GM12878 (cell line): Measurements from ENCODE around the gene SELENOM. TPM values are rescaled to one million over a fixed set of nuclear protein-coding genes. Genes with fewer than 3 reads are reported as not detected.
A peak's percentile ranks its signal among the peaks of the same experiment; 100 is the strongest.

Source experiments
- ATAC-seq: fragments of 200-7000 bp; cut with Tn5 transposase; 3 replicates; pipeline ENCODE4 v1.9.1; 2020; ENCODE audit warnings: mild to moderate bottlenecking, moderate library complexity
- BruUV-seq: library from RNA; stranded (reverse); fragments of 400-500 nt; replicated peaks from 2 replicates; lab custom pipeline; 2021; lab: Mats Ljungman, UMichigan
- CTCF ChIA-PET: fragments of 300-600 bp; sonication (Branson Sonifier 250); formaldehyde crosslinking; extraction: SDS; loops from one replicate; lab custom pipeline; 2021; ENCODE audit warnings: inconsistent platforms; lab: Yijun Ruan, JAX
- POLR2A ChIA-PET: fragments of 350-600 bp; formaldehyde crosslinking; extraction: SDS; loops from one replicate; lab custom pipeline; 2021; ENCODE audit warnings: inconsistent platforms; lab: Charles Lee
- RAD21 ChIA-PET: fragments of 300-600 bp; sonication (Branson Sonifier 250); formaldehyde crosslinking; loops from one replicate; lab custom pipeline; 2023; ENCODE audit warnings: antibody characterized with exemption; ENCODE audit not compliant: unreplicated experiment; lab: Charles Lee
- SMC1A ChIA-PET: fragments of 300-600 bp; sonication (Branson Sonifier 250); formaldehyde crosslinking; loops from one replicate; lab custom pipeline; 2023; ENCODE audit not compliant: unreplicated experiment, uncharacterized antibody; lab: Charles Lee
- DNase-seq: peaks from one replicate; pipeline ENCODE4 v3.0.0-alpha.2; 2011; ENCODE audit warnings: low read depth, low spot score
- FAIRE-seq: peaks from 3 replicates; lab custom pipeline; 2011; peaks lifted over from hg19 to GRCh38; lab: Jason Lieb, UNC
- H2AFZ ChIP-seq: 2 replicates; pipeline ENCODE4 v1.6.0; 2011; ENCODE audit warnings: low read depth, low read length, control low read depth; ENCODE audit not compliant: control insufficient read depth
- H3K27ac ChIP-seq: 2 replicates; pipeline ENCODE4 v1.5.1; 2011; ENCODE audit warnings: control low read depth; ENCODE audit not compliant: control insufficient read depth, insufficient read depth
- H3K27me3 ChIP-seq, 2 experiments: replicated peaks in 1 of 2; 2 replicates each; pipeline versions ENCODE4 v1.6.0 to v1.6.1; 2011; ENCODE audit warnings: low read length in 1 of 2; ENCODE audit not compliant: control insufficient read depth in 2 of 2, insufficient read depth in 2 of 2
- H3K36me3 ChIP-seq, 2 experiments: 2 replicates each; pipeline ENCODE4 v1.5.1; 2011; ENCODE audit warnings: low read length in 1 of 2; ENCODE audit not compliant: control insufficient read depth in 2 of 2, insufficient read depth in 2 of 2
- H3K4me1 ChIP-seq: 2 replicates; pipeline ENCODE4 v1.6.1; 2011; ENCODE audit warnings: mild to moderate bottlenecking, low read length, moderate library complexity, mixed read lengths; ENCODE audit not compliant: control insufficient read depth, insufficient read depth
- H3K4me2 ChIP-seq: 2 replicates; pipeline ENCODE4 v1.6.0; 2011; ENCODE audit warnings: control low read depth; ENCODE audit not compliant: control insufficient read depth, insufficient read depth
- H3K4me3 ChIP-seq: fragments of 200-600 bp; sonication (generic); 2 replicates; pipeline ENCODE4 v1.5.1; 2016
- H3K79me2 ChIP-seq: 2 replicates; pipeline ENCODE4 v1.6.0; 2011; ENCODE audit warnings: low read length; ENCODE audit not compliant: control insufficient read depth, insufficient read depth
- H3K9ac ChIP-seq: 2 replicates; pipeline ENCODE4 v1.8.0; 2011; ENCODE audit warnings: low read length, control low read depth, mixed read lengths; ENCODE audit not compliant: control insufficient read depth, insufficient read depth
- H3K9me3 ChIP-seq: replicated peaks from 3 replicates; pipeline ENCODE4 v1.5.1; 2011; ENCODE audit warnings: mild to moderate bottlenecking, low read length; ENCODE audit not compliant: control insufficient read depth, insufficient read depth
- H4K20me1 ChIP-seq: 2 replicates; pipeline ENCODE4 v1.6.0; 2011; ENCODE audit not compliant: control insufficient read depth, insufficient read depth
- CBX5 ChIP-seq: sonication (generic); IDR thresholded peaks from 2 replicates; pipeline ENCODE4 v1.6.1; 2016; ENCODE audit warnings: low read depth, moderate library complexity, mild to moderate bottlenecking, inconsistent platforms
- ESRRA ChIP-seq: IDR thresholded peaks from 2 replicates; pipeline ENCODE4 v1.6.1; 2012; ENCODE audit warnings: mild to moderate bottlenecking, low read length, improper control_type of control experiment
- IKZF2 ChIP-seq, 2 experiments: fragments of 450-650 bp; IDR thresholded peaks; 2 replicates each; pipeline ENCODE4 v1.6.1; 2017; ENCODE audit warnings: mild to moderate bottlenecking in 2 of 2, moderate library complexity in 2 of 2
- IRF5 ChIP-seq: fragments of 450-650 bp; IDR thresholded peaks from 2 replicates; pipeline ENCODE4 v1.6.1; 2017; ENCODE audit warnings: borderline replicate concordance
- MYB ChIP-seq: fragments of 150-350 bp; IDR thresholded peaks from 2 replicates; pipeline ENCODE4 v1.6.1; 2014; ENCODE audit warnings: mild to moderate bottlenecking, low read depth, low read length, borderline replicate concordance
- MYC ChIP-seq: IDR thresholded peaks from 2 replicates; pipeline ENCODE4 v1.6.1; 2011; ENCODE audit warnings: mild to moderate bottlenecking, low read length, moderate library complexity, inconsistent platforms; ENCODE audit not compliant: insufficient read depth, insufficient replicate concordance, insufficient read length, severe bottlenecking
- NBN ChIP-seq: fragments of 450-650 bp; IDR thresholded peaks from 2 replicates; pipeline ENCODE4 v1.6.1; 2016
- NKRF ChIP-seq: fragments of 450-650 bp; conservative IDR thresholded peaks from 2 replicates; pipeline ENCODE4 v1.6.1; 2017; ENCODE audit warnings: mild to moderate bottlenecking, moderate library complexity
- SMAD5 ChIP-seq: IDR thresholded peaks from 2 replicates; pipeline ENCODE4 v1.6.1; 2016; ENCODE audit warnings: antibody characterized with exemption, low read depth
- SMC3 ChIP-seq: IDR thresholded peaks from 2 replicates; pipeline ENCODE4 v1.6.1; 2011; ENCODE audit warnings: low read length, improper control_type of control experiment, borderline replicate concordance
- TBL1XR1 ChIP-seq: IDR thresholded peaks from 2 replicates; pipeline ENCODE4 v1.6.1; 2012; ENCODE audit warnings: low read depth, low read length, improper control_type of control experiment
- TCF12 ChIP-seq: IDR thresholded peaks from 2 replicates; pipeline ENCODE4 v1.6.1; 2011; ENCODE audit warnings: low read depth, mild to moderate bottlenecking, low read length
- USF2 ChIP-seq: IDR thresholded peaks from 2 replicates; pipeline ENCODE4 v1.6.1; 2011; ENCODE audit warnings: low read depth, low read length, improper control_type of control experiment, borderline replicate concordance
- YBX1 ChIP-seq: fragments of 450-650 bp; IDR thresholded peaks from 2 replicates; pipeline ENCODE4 v1.6.1; 2016; ENCODE audit warnings: antibody characterized with exemption
- YY1 ChIP-seq: IDR thresholded peaks from 2 replicates; pipeline ENCODE4 v1.6.1; 2011; ENCODE audit warnings: low read depth, mild to moderate bottlenecking, low read length
- ZNF207 ChIP-seq: fragments of 450-650 bp; IDR thresholded peaks from 2 replicates; pipeline ENCODE4 v1.6.1; 2014; ENCODE audit warnings: antibody characterized with exemption, mild to moderate bottlenecking, borderline replicate concordance
- ZZZ3 ChIP-seq: IDR thresholded peaks from 2 replicates; pipeline ENCODE4 v1.6.1; 2011; ENCODE audit warnings: low read depth; ENCODE audit not compliant: control insufficient read depth, insufficient read length
- WGBS: methylation state at CpG from one replicate; pipeline ENCODE4 v1.1.6; 2016; ENCODE audit warnings: low lambda C conversion rate; ENCODE audit not compliant: insufficient replicate concordance, insufficient coverage; ENCODE audit errors: missing lambda C conversion rate; 5-methylcytosine and 5-hydroxymethylcytosine counted together
- in situ Hi-C: fragments of 300-500 bp; cut with MboI; formaldehyde crosslinking; loops from 9 replicates; pipeline ENCODE4 v1.14.3; 2018; ENCODE audit warnings: mixed read lengths
- intact Hi-C: fragments of 100-400 bp; cut with micrococcal nuclease; formaldehyde crosslinking; loops from one replicate; pipeline ENCODE4 v1.14.2; 2022; ENCODE audit not compliant: unreplicated experiment
- polyA plus RNA-seq, 11 experiments: library from polyadenylated mRNA; depleted of rRNA in 4 of 11; unstranded in 6 of 11; stranded (reverse) in 5 of 11; fragments of >200 nt; fragmentation: Nextera tagmentation in 4 of 11; fragmentation: Illumina TruSeq in 1 of 11; extraction: Ambion mirVana in 4 of 11; extraction: Trizol in 1 of 11; gene quantifications; 1 replicate in 1 of 11; 2 replicates in 10 of 11; pipeline versions ENCODE4 v1.2.1 to v1.2.3, GENCODE V29; 2011 to 2016; ENCODE audit warnings: inconsistent platforms in 2 of 11, missing spikeins in 2 of 11, low read depth in 1 of 11
- total RNA-seq, 4 experiments: library from RNA; depleted of rRNA in 3 of 4; stranded (reverse); fragments of >200 nt in 3 of 4; fragmentation: Illumina TruSeq in 1 of 4; extraction: Trizol in 1 of 4; gene quantifications; 2 replicates each; pipeline versions ENCODE4 v1.2.1 to v1.2.3, GENCODE V29; 2013 to 2021

Gene SELENOM
- total and polyA plus RNA-seq, 10 of the 15 experiments (the other 5 are each of a cell fraction or from before 2014, with no cell fraction given), result 0.80 to 8.3 (median 2.0) TPM

- no peak overlapping the region for H3K27ac ChIP-seq
- peak overlapping the region; percentile 80 for H3K4me3 ChIP-seq
- DNase-seq, result no peak
- H3K9ac ChIP-seq, result peak overlapping the region; percentile 75
- no peak for ATAC-seq
- H3K27me3 ChIP-seq, result no peaks in the 10 kb centered on the region
- no peaks in the 10 kb centered on the region for H3K36me3 ChIP-seq
- no TSS peak for BruUV-seq
- no peak for FAIRE-seq
- H3K79me2 ChIP-seq, result peaks cover 11% of the 10 kb centered on the region
- ChIA-PET SMC1A (interaction anchor here (0.9 to 1.7 kb wide), 2 partner anchors 113 to 210 kb away, joined by 3 to 5 read pairs; partner anchors contain the start of genes PIK3IP1 and TUG1), RAD21 (interaction anchor here (1.1 to 3.8 kb wide), 3 partner anchors 148 to 319 kb away, joined by 3 to 34 read pairs (median 3); no protein-coding TSS in a partner anchor), CTCF (interaction anchor here (0.6 to 7.9 kb wide), 12 partner anchors 14 to 447 kb away, joined by 3 to 59 read pairs (median 5); partner anchors contain the start of genes MORC2 and TUG1)
- peaks cover 28% of the 10 kb centered on the region for H3K4me1 ChIP-seq
- peak overlapping the region; percentile 98 for H3K4me2 ChIP-seq
- 82% methylated on average over 6 of the region's 6 CpGs for WGBS
- no peak overlapping the region for H2AFZ ChIP-seq
- no peaks in the 10 kb centered on the region for H3K9me3 ChIP-seq
- TF ChIP-seq IRF5 (no peak), MYC (no peak), USF2 (no peak), NKRF (no peak), SMC3 (no peak), NBN (no peak), SMAD5 (no peak), MYB (no peak), ESRRA (no peak), ZZZ3 (no peak), IKZF2 (IDR thresholded peaks at IDR 0.05) (no peak), ZNF207 (no peak), YY1 (no peak), CBX5 (no peak), YBX1 (no peak), TBL1XR1 (no peak), TCF12 (no peak)
- TF ChIP-seq, all 136 proteins: peak for 0
- POLR2A ChIA-PET, result interaction anchor here (0.6 to 2.6 kb wide), 3 partner anchors 113 to 414 kb away, joined by 3 to 7 read pairs (median 6); partner anchors contain the start of genes SFI1 and TUG1
- intact Hi-C loops (loop anchor here (5.0 to 10.0 kb wide), 4 partner anchors 110 to 447 kb away; partner anchors contain the start of genes PIK3IP1 and SLC35E4), in situ Hi-C loops (loop anchor here (5.0 kb wide), 1 partner anchor 115 kb away; the partner anchor contains the start of genes MORC2 and TUG1)
- no peaks in the 10 kb centered on the region for H4K20me1 ChIP-seq
These were observed 25.3 kb downstream of the SELENOM start for GRCh38 chr22:31081963-31082605.
